ENCODE data around the gene CC2D1A.

DNA sequence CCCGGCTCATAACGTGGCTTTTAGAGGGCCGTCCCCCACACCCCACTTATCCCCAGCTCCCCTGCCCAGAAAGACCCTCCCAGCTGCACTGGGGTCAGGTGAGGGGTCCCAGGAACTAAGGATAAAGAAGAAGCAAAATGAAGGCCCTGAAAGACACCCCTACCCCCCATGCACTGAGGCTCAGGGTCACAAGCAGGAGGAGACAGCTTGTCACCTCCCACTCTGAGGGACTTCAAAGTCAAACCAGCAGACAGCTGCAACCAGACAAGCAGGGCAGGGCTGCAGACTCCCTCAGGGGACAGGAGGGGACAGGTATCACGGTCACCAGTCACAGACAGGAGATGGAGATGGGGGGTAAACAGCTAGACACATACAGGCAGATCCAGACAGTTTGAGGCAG lies 35.1 kb upstream of the CC2D1A start:
- TF ChIP-seq, protein P1, sequence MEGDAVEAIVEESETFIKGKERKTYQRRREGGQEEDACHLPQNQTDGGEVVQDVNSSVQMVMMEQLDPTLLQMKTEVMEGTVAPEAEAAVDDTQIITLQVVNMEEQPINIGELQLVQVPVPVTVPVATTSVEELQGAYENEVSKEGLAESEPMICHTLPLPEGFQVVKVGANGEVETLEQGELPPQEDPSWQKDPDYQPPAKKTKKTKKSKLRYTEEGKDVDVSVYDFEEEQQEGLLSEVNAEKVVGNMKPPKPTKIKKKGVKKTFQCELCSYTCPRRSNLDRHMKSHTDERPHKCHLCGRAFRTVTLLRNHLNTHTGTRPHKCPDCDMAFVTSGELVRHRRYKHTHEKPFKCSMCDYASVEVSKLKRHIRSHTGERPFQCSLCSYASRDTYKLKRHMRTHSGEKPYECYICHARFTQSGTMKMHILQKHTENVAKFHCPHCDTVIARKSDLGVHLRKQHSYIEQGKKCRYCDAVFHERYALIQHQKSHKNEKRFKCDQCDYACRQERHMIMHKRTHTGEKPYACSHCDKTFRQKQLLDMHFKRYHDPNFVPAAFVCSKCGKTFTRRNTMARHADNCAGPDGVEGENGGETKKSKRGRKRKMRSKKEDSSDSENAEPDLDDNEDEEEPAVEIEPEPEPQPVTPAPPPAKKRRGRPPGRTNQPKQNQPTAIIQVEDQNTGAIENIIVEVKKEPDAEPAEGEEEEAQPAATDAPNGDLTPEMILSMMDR (IDR thresholded peaks at IDR 0.05): no peak
- no peak for TF ChIP-seq POLR2A (IDR thresholded peaks at IDR 0.05)

Measured in body of pancreas (tissue), 4 donors.